HFFc6 (cell line): ENCODE results near the gene CCL16. TPM values are rescaled to one million over a fixed set of nuclear protein-coding genes. Genes with fewer than 3 reads are reported as not detected.
"Not testable (repeated sequence)": the region's sequence is repeated elsewhere in the genome, so short reads cannot be mapped to it uniquely, and the experiment has no call there.

Experiments used
- DNase-seq: peaks from one replicate; pipeline ENCODE4 v3.0.0-alpha.2; 2018
- H3K27ac Mint-ChIP-seq: 2 replicates; pipeline ENCODE4 v1.8.0; 2020; ENCODE audit warnings: mild to moderate bottlenecking, mixed read lengths
- H3K27me3 Mint-ChIP-seq: 2 replicates; pipeline ENCODE4 v1.8.0; 2021; ENCODE audit warnings: mild to moderate bottlenecking, moderate library complexity, mixed read lengths; ENCODE audit not compliant: insufficient read depth
- H3K36me3 Mint-ChIP-seq: 2 replicates; pipeline ENCODE4 v1.8.0; 2021; ENCODE audit warnings: low read depth, mixed read lengths
- H3K4me1 Mint-ChIP-seq: 2 replicates; pipeline ENCODE4 v1.8.0; 2020; ENCODE audit warnings: low read depth, mixed read lengths
- H3K4me3 Mint-ChIP-seq: 2 replicates; pipeline ENCODE4 v1.8.0; 2020; ENCODE audit warnings: mild to moderate bottlenecking, moderate library complexity, mixed read lengths
- H3K9me3 Mint-ChIP-seq: 2 replicates; pipeline ENCODE4 v1.8.0; 2020; ENCODE audit warnings: mild to moderate bottlenecking, mixed read lengths
- CTCF ChIP-seq: fragments of 200-600 bp; sonication (generic); IDR thresholded peaks from 2 replicates; pipeline ENCODE4 v1.5.0; 2021; ENCODE audit warnings: antibody characterized with exemption, mild to moderate bottlenecking
- total RNA-seq, 6 experiments: library from RNA; stranded (reverse); fragmentation: NEBNext Ultra II Directional; extraction: Animal tissue kit (Norgen Biotek cat#: 25700); gene quantifications; 2 replicates in 1 of 6; 3 replicates in 5 of 6; pipeline ENCODE4 v1.2.3, GENCODE V29; 2021

Gene CCL16
- total RNA-seq, 6 experiments from 2014 or later: not detected

DNA sequence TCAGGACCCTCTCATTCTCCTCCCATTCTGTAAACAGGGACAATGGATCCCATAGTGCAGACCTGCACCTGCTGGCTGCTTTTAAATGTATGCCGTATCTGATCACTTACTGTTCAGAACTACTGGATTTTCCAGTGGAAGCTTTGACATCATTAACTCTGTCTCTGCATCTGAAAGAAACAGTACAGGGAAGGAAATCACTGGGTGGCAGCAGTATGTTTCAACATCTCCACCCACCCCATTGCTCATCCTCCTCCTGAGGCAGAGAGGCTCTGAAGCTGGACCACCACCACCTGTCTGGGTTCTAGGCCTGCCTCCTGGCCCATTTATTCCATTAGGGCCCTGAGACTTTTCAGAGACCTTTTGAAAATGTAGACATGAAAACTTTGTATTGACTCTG is 17.5 kb upstream of the CCL16 start:
- no peaks in the 10 kb centered on the region for H3K4me1 Mint-ChIP-seq
- no peaks in the 10 kb centered on the region for H3K36me3 Mint-ChIP-seq
- H3K27me3 Mint-ChIP-seq: peaks cover 11% of the 10 kb centered on the region
- no peak overlapping the region for H3K4me3 Mint-ChIP-seq
- DNase-seq: no peak
- TF ChIP-seq CTCF: no peak
- H3K27ac Mint-ChIP-seq: no peak overlapping the region
- H3K9me3 Mint-ChIP-seq: peaks cover 4% of the 10 kb centered on the region; the same call in 1 of the 2 replicates

DNA sequence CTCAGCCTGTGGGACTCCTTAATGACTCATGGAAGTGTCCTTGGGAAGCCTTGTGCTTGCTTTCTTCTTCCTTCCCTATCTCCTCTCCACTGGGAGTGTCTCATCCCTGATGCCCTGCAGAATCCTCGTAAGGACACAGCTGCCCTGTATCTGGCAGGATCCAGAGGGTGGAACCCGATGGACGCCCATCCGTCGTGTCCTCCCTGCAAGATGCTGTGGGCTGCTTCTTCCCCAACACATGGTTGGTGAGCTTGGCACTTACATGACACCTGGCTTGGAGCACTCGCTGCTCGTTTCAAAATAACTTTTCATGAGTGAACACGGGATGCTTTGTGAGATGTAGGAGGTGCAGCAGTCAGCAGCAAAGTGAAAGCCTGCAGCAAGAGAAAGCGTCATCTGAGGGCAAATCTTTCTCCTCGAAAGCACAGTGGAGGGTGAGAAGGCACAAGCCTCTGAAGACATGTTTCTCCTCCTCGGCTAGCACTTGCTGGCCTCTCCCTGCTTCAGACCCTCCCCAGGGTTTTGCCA is 16.8 kb upstream of the CCL16 start:
- no peak for TF ChIP-seq CTCF
- H3K4me3 Mint-ChIP-seq: no peak overlapping the region

DNA sequence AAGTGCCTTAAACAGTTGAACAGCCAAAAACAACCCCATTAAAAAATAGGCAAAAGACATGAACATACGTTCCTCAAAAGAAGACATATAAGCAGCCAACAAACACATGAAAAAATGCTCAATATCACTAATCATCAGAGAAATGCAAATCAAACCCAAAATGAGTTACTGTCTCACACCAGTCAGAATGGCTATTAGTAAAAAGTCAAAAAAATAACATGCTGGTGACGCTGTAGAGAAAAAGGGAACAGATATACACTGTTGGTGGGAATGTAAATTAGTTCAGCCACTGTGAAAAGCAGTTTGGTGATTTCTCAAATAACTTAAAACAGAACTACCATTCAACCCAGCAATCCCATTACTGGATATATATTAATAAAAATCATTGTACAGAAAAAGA is 14.0 kb upstream of the CCL16 start:
- not testable (repeated sequence) for DNase-seq, H3K9me3 Mint-ChIP-seq, H3K4me3 Mint-ChIP-seq, H3K27me3 Mint-ChIP-seq, H3K4me1 Mint-ChIP-seq, H3K36me3 Mint-ChIP-seq, H3K27ac Mint-ChIP-seq

More for the DNA sequence above, 16.8 kb upstream of the CCL16 start:
- H3K4me1 Mint-ChIP-seq: no peaks in the 10 kb centered on the region
- no peaks in the 10 kb centered on the region for H3K36me3 Mint-ChIP-seq
- no peak for DNase-seq
- peaks cover 9% of the 10 kb centered on the region for H3K27me3 Mint-ChIP-seq
- H3K9me3 Mint-ChIP-seq: peaks cover 4% of the 10 kb centered on the region; the same call in 1 of the 2 replicates
- H3K27ac Mint-ChIP-seq: no peak overlapping the region

DNA sequence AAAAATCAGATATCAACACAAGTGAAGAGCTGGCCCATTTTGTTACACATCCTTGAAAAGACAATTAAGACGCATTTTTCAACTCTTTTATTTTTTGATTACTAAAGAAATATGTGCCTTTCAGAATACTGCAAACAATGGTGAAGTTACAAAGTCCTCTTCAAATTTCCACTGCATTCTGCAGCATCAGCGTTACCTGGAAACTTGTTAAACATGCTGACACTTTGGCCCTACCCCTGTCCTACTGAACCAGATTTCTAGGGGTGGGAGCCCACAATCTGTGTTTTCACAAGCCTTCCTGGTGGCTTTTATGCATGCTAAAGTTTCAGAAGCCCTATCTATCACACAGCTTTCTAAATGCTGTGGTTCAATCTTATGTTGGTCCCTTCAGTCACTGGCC is 9.8 kb upstream of the CCL16 start:
- H3K27me3 Mint-ChIP-seq: peaks cover 2% of the 10 kb centered on the region; the same call in 1 of the 2 replicates
- DNase-seq: no peak
- H3K4me3 Mint-ChIP-seq: no peak overlapping the region
- no peaks in the 10 kb centered on the region for H3K36me3 Mint-ChIP-seq
- no peaks in the 10 kb centered on the region for H3K4me1 Mint-ChIP-seq
- no peak for TF ChIP-seq CTCF
- no peak overlapping the region for H3K27ac Mint-ChIP-seq
- peaks cover 4% of the 10 kb centered on the region; the same call in 1 of the 2 replicates for H3K9me3 Mint-ChIP-seq

DNA sequence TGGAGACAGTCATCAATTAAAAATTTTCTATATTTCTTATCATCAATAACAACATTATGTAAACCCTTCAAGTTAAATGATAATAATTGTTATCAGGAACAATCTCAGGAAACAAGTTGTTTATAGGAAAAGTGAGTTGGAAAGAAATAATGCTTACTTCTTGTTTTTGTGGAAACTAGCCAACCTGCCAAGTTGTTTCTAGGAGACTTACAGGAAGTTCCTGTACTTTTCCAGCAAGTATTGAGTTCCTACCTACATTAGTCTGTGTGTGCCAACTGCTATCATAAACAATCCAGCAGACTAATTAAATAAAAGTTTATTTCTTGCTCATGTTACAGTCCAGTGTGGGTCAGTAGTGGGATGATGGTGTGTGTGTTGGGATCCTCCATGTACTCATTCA is 6.9 kb upstream of the CCL16 start:
- peaks cover 6% of the 10 kb centered on the region for H3K27me3 Mint-ChIP-seq
- no peak overlapping the region for H3K4me3 Mint-ChIP-seq
- no peaks in the 10 kb centered on the region for H3K9me3 Mint-ChIP-seq
- H3K4me1 Mint-ChIP-seq: no peaks in the 10 kb centered on the region
- no peak for DNase-seq
- no peak for TF ChIP-seq CTCF
- H3K27ac Mint-ChIP-seq: no peak overlapping the region
- no peaks in the 10 kb centered on the region for H3K36me3 Mint-ChIP-seq

- DNase-seq: no peak
- Mint-ChIP-seq H3K4me3 (no peak within 1 kb of the TSS), H3K27me3 (peaks cover 6% of the 10 kb centered on the region), H3K9me3 (no peaks in the 10 kb centered on the region), H3K4me1 (no peaks in the 10 kb centered on the region), H3K27ac (no peak within 1 kb of the TSS), H3K36me3 (no peaks in the 10 kb centered on the region)
- TF ChIP-seq CTCF: no peak
Observed at GRCh38 chr17:35986643-35987042, 5.3 kb upstream of the CCL16 start, which contains the start of gene CCL14. Gene CCL14 (minus strand): TSS chr17:35986729. CDS start chr17:35986649, 80 bp downstream.
